WI38 (cell line): ENCODE measurements around the gene BCORL1.

ENCODE experiments used
- H3K4me3 ChIP-seq: 2 replicates; pipeline ENCODE4 v1.5.1; 2011; ENCODE audit warnings: low read depth, mild to moderate bottlenecking, control low read depth, low read length
- TF ChIP-seq, protein P1 (sequence below): IDR thresholded peaks from 2 replicates; pipeline ENCODE4 v1.5.1; 2012; ENCODE audit warnings: low read depth, mild to moderate bottlenecking, control low read depth, low read length

Gene BCORL1

DNA sequence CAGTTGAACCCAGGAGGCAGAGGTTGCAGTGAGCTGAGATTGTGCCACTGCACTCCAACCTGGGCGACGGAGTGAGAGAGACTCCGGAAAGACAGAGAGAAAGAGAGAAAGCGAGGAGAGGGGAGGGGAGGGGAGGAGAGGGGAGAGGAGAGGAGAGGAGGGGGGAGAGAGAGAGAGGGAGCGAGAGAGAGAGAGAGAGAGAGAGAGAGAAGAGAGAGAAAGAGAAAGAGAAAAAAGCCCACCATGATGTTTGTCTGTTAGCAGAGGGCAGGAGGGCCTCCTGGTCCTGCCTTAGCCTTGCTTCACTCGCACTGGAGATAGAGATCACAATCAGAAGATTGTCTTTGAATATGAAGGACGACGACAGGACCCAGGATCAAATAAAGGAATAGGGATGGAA lies 18.7 kb upstream of the BCORL1 start:
- no peak overlapping the region for H3K4me3 ChIP-seq
- TF ChIP-seq, protein P1, sequence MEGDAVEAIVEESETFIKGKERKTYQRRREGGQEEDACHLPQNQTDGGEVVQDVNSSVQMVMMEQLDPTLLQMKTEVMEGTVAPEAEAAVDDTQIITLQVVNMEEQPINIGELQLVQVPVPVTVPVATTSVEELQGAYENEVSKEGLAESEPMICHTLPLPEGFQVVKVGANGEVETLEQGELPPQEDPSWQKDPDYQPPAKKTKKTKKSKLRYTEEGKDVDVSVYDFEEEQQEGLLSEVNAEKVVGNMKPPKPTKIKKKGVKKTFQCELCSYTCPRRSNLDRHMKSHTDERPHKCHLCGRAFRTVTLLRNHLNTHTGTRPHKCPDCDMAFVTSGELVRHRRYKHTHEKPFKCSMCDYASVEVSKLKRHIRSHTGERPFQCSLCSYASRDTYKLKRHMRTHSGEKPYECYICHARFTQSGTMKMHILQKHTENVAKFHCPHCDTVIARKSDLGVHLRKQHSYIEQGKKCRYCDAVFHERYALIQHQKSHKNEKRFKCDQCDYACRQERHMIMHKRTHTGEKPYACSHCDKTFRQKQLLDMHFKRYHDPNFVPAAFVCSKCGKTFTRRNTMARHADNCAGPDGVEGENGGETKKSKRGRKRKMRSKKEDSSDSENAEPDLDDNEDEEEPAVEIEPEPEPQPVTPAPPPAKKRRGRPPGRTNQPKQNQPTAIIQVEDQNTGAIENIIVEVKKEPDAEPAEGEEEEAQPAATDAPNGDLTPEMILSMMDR = no peak

DNA sequence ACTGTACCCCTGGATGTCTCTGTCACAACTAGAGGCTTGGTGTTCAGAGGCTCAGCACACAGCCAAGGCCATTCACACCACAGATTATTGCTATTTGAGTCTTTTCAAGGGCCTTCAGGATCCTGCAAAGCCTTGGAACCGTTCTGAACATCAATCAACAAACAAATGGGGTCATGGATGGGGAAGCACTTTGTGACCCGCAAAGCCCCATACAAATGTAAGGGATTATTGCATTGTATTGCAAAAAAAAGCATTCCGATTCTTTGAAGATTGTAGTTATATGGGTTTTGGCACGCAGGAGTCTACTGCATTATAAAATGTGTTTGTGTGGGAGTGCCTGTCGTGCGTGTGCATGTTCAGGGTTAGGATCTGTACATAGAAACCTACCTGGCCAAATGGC lies 17.3 kb upstream of the BCORL1 start:
- TF ChIP-seq, protein P1 = no peak
- H3K4me3 ChIP-seq = no peak overlapping the region

DNA sequence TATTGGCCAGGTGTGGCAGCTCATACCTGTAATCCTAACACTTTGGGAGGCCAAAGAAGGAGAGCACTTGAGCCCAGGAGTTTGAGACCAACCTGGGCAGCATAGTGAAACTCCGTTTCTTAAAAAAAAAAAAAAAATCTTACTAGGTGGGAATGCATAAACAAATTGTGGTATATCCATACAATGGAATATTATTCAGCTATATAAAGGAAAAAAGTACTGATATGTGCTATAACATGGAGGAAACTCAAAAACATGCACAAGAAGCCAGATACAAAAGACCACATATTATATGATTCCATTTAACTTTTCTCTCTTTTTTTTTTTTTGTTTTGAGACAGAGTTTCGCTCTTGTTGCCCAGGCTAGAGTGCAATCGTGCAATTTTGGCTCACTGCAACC lies 13.5 kb upstream of the BCORL1 start:
- TF ChIP-seq, protein P1 = no peak
- no peak overlapping the region for H3K4me3 ChIP-seq

DNA sequence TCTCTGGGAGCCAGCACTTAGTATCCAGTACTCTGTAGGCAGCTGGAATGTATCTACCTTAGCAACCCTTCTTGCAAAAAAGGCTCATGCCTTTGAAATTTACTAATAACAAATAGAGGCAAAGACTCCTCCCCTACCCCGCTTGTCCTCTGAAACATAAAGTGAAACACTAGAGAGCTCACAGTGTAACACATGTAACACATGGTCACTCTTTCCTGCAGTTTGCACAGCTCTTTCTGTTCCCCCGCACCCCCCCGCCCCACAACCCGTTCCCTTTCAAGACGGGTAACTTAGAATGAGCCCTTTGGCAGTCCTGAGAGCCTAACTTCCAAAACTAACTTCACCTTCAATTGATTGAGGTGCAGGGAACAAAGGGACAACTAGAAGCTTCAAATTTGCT lies 6.0 kb upstream of the BCORL1 start:
- TF ChIP-seq, protein P1 = no peak
- H3K4me3 ChIP-seq = no peak overlapping the region

DNA sequence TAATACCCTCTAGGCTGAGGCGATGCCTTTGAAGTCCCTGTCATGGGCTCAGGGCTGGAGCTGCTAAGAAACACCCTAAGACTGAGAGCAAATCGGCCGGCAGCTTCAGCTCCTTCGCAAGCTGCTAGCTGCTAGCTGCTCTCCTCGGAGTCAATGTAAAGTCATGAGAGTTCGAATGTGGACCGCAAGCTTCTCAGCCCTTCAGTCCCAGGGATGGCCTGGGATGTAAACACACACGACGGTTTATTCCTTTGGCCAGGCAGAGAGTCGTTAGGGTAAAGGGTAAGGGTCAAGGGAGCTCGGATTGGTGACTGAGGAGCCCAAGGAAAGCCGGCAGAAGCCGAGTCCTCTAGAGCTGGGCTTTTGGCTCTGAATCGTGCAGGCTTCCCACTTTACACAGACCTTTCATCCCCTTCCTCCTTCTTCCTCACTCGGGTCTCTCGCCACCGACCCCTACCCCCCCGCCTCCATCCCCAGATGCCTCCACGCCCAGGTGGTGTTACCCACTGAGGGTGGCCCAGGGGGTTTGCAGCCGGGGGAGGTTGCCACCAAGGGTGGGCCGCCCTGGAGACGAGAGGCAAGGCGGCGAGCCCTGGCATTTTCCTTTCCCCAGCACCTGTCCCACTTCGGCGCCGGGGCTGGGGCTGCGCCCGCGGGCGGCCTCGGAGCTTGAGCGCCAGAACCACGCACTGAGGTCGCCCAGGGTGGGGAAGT lies 3.1 kb upstream of the BCORL1 start:
- TF ChIP-seq, protein P1 = no peak
- H3K4me3 ChIP-seq = no peak overlapping the region

DNA sequence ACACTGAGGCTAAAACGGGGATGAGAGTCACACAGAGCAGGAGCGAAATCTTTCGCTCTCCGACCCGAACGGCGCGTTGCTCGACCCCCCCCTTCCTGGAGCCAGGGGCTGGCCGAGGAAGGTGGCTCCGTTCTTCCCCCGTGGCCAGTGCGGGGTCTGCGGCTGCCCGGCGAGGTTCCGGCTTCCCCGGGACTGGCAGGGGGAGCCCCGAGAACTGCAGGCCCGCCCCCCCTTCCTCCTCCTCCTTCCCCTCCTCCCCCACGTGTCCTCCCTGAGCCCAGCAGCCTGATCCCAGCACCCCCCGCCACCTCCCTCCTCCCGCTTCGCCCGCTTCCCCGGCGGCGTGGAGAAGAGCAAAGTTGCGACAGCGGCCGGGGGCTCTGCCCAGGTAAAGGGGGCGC lies 2.4 kb upstream of the BCORL1 start:
- no peak overlapping the region; the same call in 1 of the 2 replicates for H3K4me3 ChIP-seq
- TF ChIP-seq, protein P1 = no peak

DNA sequence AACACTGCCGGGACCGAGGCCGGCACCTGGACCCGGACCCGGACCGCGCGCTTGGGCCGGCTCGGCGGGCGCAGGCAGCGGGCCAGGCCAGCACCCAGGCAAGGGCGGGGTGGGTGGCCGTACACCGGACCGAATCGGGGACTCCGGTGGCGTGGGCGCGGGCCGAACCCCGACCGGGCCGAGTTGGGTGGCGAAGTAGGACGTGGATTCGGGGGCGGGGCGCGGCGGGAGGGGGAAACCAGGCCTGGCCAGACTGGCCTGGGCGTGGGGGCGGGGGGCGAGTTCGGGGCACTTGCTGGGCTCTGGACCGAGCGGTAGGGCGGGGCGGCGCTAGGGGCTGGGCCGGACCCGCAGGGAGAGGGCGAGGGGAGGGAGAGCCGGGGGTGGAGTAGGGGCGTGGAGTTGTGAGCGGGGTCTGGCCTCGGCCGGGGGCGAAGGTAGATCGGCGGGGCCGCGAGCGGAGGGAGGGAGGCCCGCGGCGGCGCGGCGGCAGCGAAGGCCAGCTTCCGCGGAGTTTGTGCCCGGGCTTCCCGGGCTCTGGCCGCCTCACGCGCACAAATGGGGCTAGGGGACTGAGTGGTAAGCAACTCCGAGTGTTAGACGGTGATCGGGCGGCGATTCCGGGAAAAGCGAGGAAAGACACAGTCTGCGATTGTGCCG lies 1.8 kb upstream of the BCORL1 start:
- TF ChIP-seq, protein P1 = no peak
- H3K4me3 ChIP-seq = no peak overlapping the region; the same call in 1 of the 2 replicates
